Activated CD4-positive, alpha-beta memory T cell treated with anti-CD3 and anti-CD28 coated beads, Interleukin-2, amount 10 ng/mL, durations not matched to agents 7 days and 5 days (primary cell): Measurements from ENCODE around the gene ZNF750. TPM values are rescaled to one million over a fixed set of nuclear protein-coding genes. Genes with fewer than 3 reads are reported as not detected.
A peak's percentile ranks its signal among the peaks of the same experiment; 100 is the strongest.

Source experiments
- CTCF ChIA-PET: fragments of 350-600 bp; sonication (Branson Sonifier 250); formaldehyde crosslinking; loops from one replicate; lab custom pipeline; 2021; ENCODE audit warnings: antibody characterized with exemption, inconsistent platforms; lab: Charles Lee
- POLR2A ChIA-PET: fragments of 350-600 bp; sonication (Branson Sonifier 250); formaldehyde crosslinking; loops from one replicate; lab custom pipeline; 2021; ENCODE audit warnings: antibody characterized with exemption; lab: Charles Lee
- DNase-seq: peaks from one replicate; pipeline ENCODE4 v3.0.0-alpha.2; 2020
- H3K27ac Mint-ChIP-seq: one replicate; pipeline ENCODE4 v1.8.0; 2021; ENCODE audit warnings: mild to moderate bottlenecking, mixed read lengths
- H3K27me3 Mint-ChIP-seq: one replicate; pipeline ENCODE4 v1.8.0; 2021; ENCODE audit warnings: mixed read lengths
- H3K36me3 Mint-ChIP-seq: one replicate; pipeline ENCODE4 v1.8.0; 2021; ENCODE audit warnings: low read depth, mixed read lengths
- H3K4me1 Mint-ChIP-seq: one replicate; pipeline ENCODE4 v1.8.0; 2021; ENCODE audit warnings: mixed read lengths
- H3K4me3 Mint-ChIP-seq: one replicate; pipeline ENCODE4 v1.8.0; 2021; ENCODE audit warnings: mild to moderate bottlenecking, mixed read lengths
- H3K9me3 Mint-ChIP-seq: one replicate; pipeline ENCODE4 v1.8.0; 2021; ENCODE audit warnings: mixed read lengths
- total RNA-seq, 2 experiments: library from RNA; stranded (reverse); gene quantifications; one replicate each; pipeline ENCODE4 v1.2.3, GENCODE V29; 2021

ZNF750 gene
- total RNA-seq, 2 experiments from 2014 or later = not detected

- no peak overlapping the region for H3K4me3 Mint-ChIP-seq
- peaks cover 5% of the 10 kb centered on the region for H3K36me3 Mint-ChIP-seq
- H3K9me3 Mint-ChIP-seq = no peaks in the 10 kb centered on the region
- no peak for DNase-seq
- peaks cover 12% of the 10 kb centered on the region for H3K4me1 Mint-ChIP-seq
- CTCF ChIA-PET = no interaction called here
- POLR2A ChIA-PET = no interaction called here
- H3K27me3 Mint-ChIP-seq = no peaks in the 10 kb centered on the region
- H3K27ac Mint-ChIP-seq = no peak overlapping the region
Measured at GRCh38 chr17:82849076-82849945, 9.5 kb upstream of the ZNF750 start.

GRCh38 chr17:82848022-82848592 lies 8.3 kb upstream of the ZNF750 start:
- Mint-ChIP-seq H3K4me1 (peaks cover 14% of the 10 kb centered on the region), H3K27ac (peak overlapping the region; percentile 31), H3K9me3 (no peaks in the 10 kb centered on the region), H3K27me3 (no peaks in the 10 kb centered on the region), H3K36me3 (peaks cover 5% of the 10 kb centered on the region), H3K4me3 (peak overlapping the region; percentile 50)
- ChIA-PET CTCF (no interaction called here), POLR2A (no interaction called here)
- DNase-seq = peak; percentile 62

GRCh38 chr17:82846061-82846691 lies 6.4 kb upstream of the ZNF750 start:
- H3K4me1 Mint-ChIP-seq = peaks cover 14% of the 10 kb centered on the region
- ChIA-PET CTCF (no interaction called here), POLR2A (no interaction called here)
- H3K9me3 Mint-ChIP-seq = no peaks in the 10 kb centered on the region
- H3K4me3 Mint-ChIP-seq = no peak overlapping the region
- H3K27ac Mint-ChIP-seq = no peak overlapping the region
- no peaks in the 10 kb centered on the region for H3K27me3 Mint-ChIP-seq
- peaks cover 5% of the 10 kb centered on the region for H3K36me3 Mint-ChIP-seq
- no peak for DNase-seq

- Mint-ChIP-seq H3K27me3 (no peaks in the 10 kb centered on the region), H3K27ac (no peak overlapping the region)
- POLR2A ChIA-PET = no interaction called here
Measured at GRCh38 chr17:82845163-82845807, 5.5 kb upstream of the ZNF750 start.

GRCh38 chr17:82844796-82845162 lies 5.0 kb upstream of the ZNF750 start:
- H3K27me3 Mint-ChIP-seq = no peaks in the 10 kb centered on the region
- POLR2A ChIA-PET = interaction anchor here (1.2 kb wide), 1 partner anchor 38 kb away, joined by 4 read pairs; no protein-coding TSS in a partner anchor
- no peak overlapping the region for H3K27ac Mint-ChIP-seq
- H3K4me1 Mint-ChIP-seq = peaks cover 14% of the 10 kb centered on the region
- no peak for DNase-seq
- peaks cover 3% of the 10 kb centered on the region for H3K36me3 Mint-ChIP-seq
- H3K4me3 Mint-ChIP-seq = no peak overlapping the region
- CTCF ChIA-PET = interaction anchor here (1.4 kb wide), 1 partner anchor 63 kb away, joined by 3 read pairs; no protein-coding TSS in a partner anchor
- no peaks in the 10 kb centered on the region for H3K9me3 Mint-ChIP-seq

More at GRCh38 chr17:82845163-82845807, 5.5 kb upstream of the ZNF750 start:
- H3K4me1 Mint-ChIP-seq = peaks cover 14% of the 10 kb centered on the region
- H3K9me3 Mint-ChIP-seq = no peaks in the 10 kb centered on the region
- H3K36me3 Mint-ChIP-seq = peaks cover 3% of the 10 kb centered on the region
- H3K4me3 Mint-ChIP-seq = no peak overlapping the region
- CTCF ChIA-PET = interaction anchor here (1.4 kb wide), 1 partner anchor 63 kb away, joined by 3 read pairs; no protein-coding TSS in a partner anchor
- DNase-seq = no peak

GRCh38 chr17:82843904-82844680 lies 4.3 kb upstream of the ZNF750 start:
- Mint-ChIP-seq H3K9me3 (no peaks in the 10 kb centered on the region), H3K36me3 (no peaks in the 10 kb centered on the region)

GRCh38 chr17:82841921-82842596 lies 2.2 kb upstream of the ZNF750 start:
- Mint-ChIP-seq H3K4me3 (no peak overlapping the region), H3K27me3 (no peaks in the 10 kb centered on the region), H3K36me3 (no peaks in the 10 kb centered on the region), H3K27ac (no peak overlapping the region), H3K9me3 (no peaks in the 10 kb centered on the region), H3K4me1 (peaks cover 5% of the 10 kb centered on the region)
- ChIA-PET POLR2A (no interaction called here), CTCF (no interaction called here)
- DNase-seq = no peak

More at GRCh38 chr17:82843904-82844680, 4.3 kb upstream of the ZNF750 start:
- Mint-ChIP-seq H3K27me3 (no peaks in the 10 kb centered on the region), H3K4me3 (no peak overlapping the region), H3K27ac (no peak overlapping the region), H3K4me1 (peaks cover 10% of the 10 kb centered on the region)
- no peak for DNase-seq
- CTCF ChIA-PET = interaction anchor here (1.4 kb wide), 1 partner anchor 62 kb away, joined by 3 read pairs; no protein-coding TSS in a partner anchor
- POLR2A ChIA-PET = interaction anchor here (0.6 to 1.2 kb wide), 2 partner anchors 20 to 39 kb away, joined by 4 to 5 read pairs; no protein-coding TSS in a partner anchor

- H3K36me3 Mint-ChIP-seq = no peaks in the 10 kb centered on the region
- peaks cover 5% of the 10 kb centered on the region for H3K4me1 Mint-ChIP-seq
- POLR2A ChIA-PET = no interaction called here
- no peak for DNase-seq
- H3K4me3 Mint-ChIP-seq = no peak overlapping the region
- H3K27me3 Mint-ChIP-seq = no peaks in the 10 kb centered on the region
- H3K9me3 Mint-ChIP-seq = no peaks in the 10 kb centered on the region
- no peak overlapping the region for H3K27ac Mint-ChIP-seq
- CTCF ChIA-PET = no interaction called here
Measured at GRCh38 chr17:82840431-82840831, 609 bp upstream of the ZNF750 start.

- H3K4me3 Mint-ChIP-seq = no peak overlapping the region
- H3K36me3 Mint-ChIP-seq = no peaks in the 10 kb centered on the region
- CTCF ChIA-PET = interaction anchor here (1.1 kb wide), 1 partner anchor 79 kb away, joined by 3 read pairs; no protein-coding TSS in a partner anchor
- no peak overlapping the region for H3K27ac Mint-ChIP-seq
- H3K4me1 Mint-ChIP-seq = no peaks in the 10 kb centered on the region
- no peaks in the 10 kb centered on the region for H3K9me3 Mint-ChIP-seq
- H3K27me3 Mint-ChIP-seq = no peaks in the 10 kb centered on the region
- no peak for DNase-seq
- POLR2A ChIA-PET = interaction anchor here (1.3 kb wide), 1 partner anchor 57 kb away, joined by 3 read pairs; no protein-coding TSS in a partner anchor
Measured at GRCh38 chr17:82838386-82839063, 1.3 kb downstream of the ZNF750 start.

GRCh38 chr17:82837586-82838320 lies 2.1 kb downstream of the ZNF750 start:
- DNase-seq = no peak
- no peaks in the 10 kb centered on the region for H3K36me3 Mint-ChIP-seq
- H3K9me3 Mint-ChIP-seq = no peaks in the 10 kb centered on the region
- H3K27ac Mint-ChIP-seq = no peak overlapping the region
- H3K4me3 Mint-ChIP-seq = no peak overlapping the region
- no peaks in the 10 kb centered on the region for H3K27me3 Mint-ChIP-seq
- no peaks in the 10 kb centered on the region for H3K4me1 Mint-ChIP-seq
- CTCF ChIA-PET = interaction anchor here (1.1 kb wide), 1 partner anchor 80 kb away, joined by 3 read pairs; no protein-coding TSS in a partner anchor
- POLR2A ChIA-PET = interaction anchor here (1.3 kb wide), 1 partner anchor 56 kb away, joined by 3 read pairs; no protein-coding TSS in a partner anchor
